IPS-20b (cell line): ENCODE data around the gene ZNF611.
A peak's percentile ranks its signal among the peaks of the same experiment; 100 is the strongest.
"Not testable (repeated sequence)": the region's sequence is repeated elsewhere in the genome, so short reads cannot be mapped to it uniquely, and the experiment has no call there.

Source experiments
- H3K27ac ChIP-seq: one replicate; pipeline ENCODE4 v1.5.1; 2013; ENCODE audit warnings: low read length
- H3K27me3 ChIP-seq: 2 replicates; pipeline ENCODE4 v1.6.1; 2013; ENCODE audit warnings: mild to moderate bottlenecking, low read length, inconsistent platforms; ENCODE audit not compliant: insufficient read depth
- H3K36me3 ChIP-seq: 2 replicates; pipeline ENCODE4 v1.6.1; 2013; ENCODE audit warnings: low read depth, mild to moderate bottlenecking, inconsistent platforms, low read length, moderate library complexity; ENCODE audit not compliant: insufficient read depth
- H3K4me1 ChIP-seq: 2 replicates; pipeline ENCODE4 v1.6.1; 2013; ENCODE audit warnings: mild to moderate bottlenecking, control low read depth, inconsistent platforms, low read length, moderate library complexity; ENCODE audit not compliant: insufficient read depth
- H3K4me3 ChIP-seq: 2 replicates; pipeline ENCODE4 v1.5.1; 2013; ENCODE audit warnings: mild to moderate bottlenecking, low read length, inconsistent platforms
- H3K9ac ChIP-seq: 2 replicates; pipeline ENCODE4 v1.6.1; 2013; ENCODE audit warnings: low read depth, mild to moderate bottlenecking, inconsistent platforms, low read length, moderate library complexity
- H3K9me3 ChIP-seq: 2 replicates; pipeline ENCODE4 v1.6.1; 2013; ENCODE audit warnings: mild to moderate bottlenecking, low read depth, low read length, inconsistent platforms; ENCODE audit not compliant: insufficient read depth

The ZNF611 gene

GRCh38 chr19:52691737-52692136 is 43.1 kb downstream of the ZNF611 start:
- Histone ChIP-seq H3K4me1 (0 out of 2 replicates have a peak, but pooled peaks cover 4% of the 10 kb centered on the region), H3K36me3 (no peaks in the 10 kb centered on the region), H3K9ac (no peak overlapping the region), H3K4me3 (no peak overlapping the region), H3K27me3 (peaks cover 30% of the 10 kb centered on the region), H3K27ac (no peak overlapping the region), H3K9me3 (no peaks in the 10 kb centered on the region)

- H3K4me3 ChIP-seq: peak overlapping the region; percentile 85
- 0 out of 2 replicates have a peak, but pooled peaks cover 4% of the 10 kb centered on the region for H3K4me1 ChIP-seq
- no peaks in the 10 kb centered on the region for H3K36me3 ChIP-seq
- no peaks in the 10 kb centered on the region for H3K9me3 ChIP-seq
- peaks cover 30% of the 10 kb centered on the region for H3K27me3 ChIP-seq
- peak overlapping the region; percentile 74; the same call in 1 of the 2 replicates for H3K9ac ChIP-seq
- no peak overlapping the region for H3K27ac ChIP-seq
Measured at GRCh38 chr19:52691215-52691610, 43.6 kb downstream of the ZNF611 start.

DNA sequence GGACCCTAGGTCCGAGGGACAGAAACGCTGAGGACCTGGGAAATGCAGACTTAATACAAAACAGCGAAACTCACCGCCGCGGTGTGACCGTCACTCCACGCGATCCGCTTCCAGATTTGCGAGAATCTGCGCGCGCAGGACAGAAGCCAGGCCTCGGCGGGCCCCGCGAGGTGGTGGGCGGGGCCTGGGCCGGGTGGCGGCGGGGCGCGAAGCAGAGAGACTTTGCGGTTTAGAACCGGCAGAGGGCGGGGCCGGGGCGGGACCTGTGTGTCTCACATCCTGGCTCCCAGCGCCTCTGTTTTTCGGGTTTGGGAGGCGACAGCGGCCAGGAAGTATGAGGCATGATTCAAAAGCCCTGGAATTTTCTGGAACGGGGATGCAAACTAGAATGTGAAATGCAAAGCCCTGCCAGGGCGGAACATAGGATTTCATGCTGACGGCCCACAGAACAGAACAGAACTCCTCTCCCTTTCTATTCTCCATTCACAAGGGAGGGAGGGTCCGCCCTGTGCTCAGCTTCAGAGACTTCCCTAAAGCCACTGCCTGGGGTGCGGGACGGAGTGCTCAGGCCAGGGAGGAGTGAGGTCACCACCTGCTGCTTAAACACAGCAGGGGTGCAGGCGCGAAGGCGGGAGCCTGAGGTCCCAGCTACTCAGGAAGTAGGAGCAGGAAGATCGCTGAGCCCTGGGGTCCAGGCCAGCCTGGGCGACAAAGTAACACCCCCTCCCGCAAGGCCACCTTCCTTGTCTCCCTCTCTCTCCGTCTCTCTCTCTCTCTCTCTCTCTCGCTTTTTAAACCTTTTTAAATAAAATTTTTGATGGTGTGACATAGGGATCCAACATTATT is 44.3 kb downstream of the ZNF611 start:
- Histone ChIP-seq H3K9ac (peak overlapping the region; percentile 74), H3K4me3 (peak overlapping the region; percentile 85), H3K9me3 (no peaks in the 10 kb centered on the region), H3K27me3 (peaks cover 30% of the 10 kb centered on the region), H3K27ac (no peak overlapping the region), H3K36me3 (no peaks in the 10 kb centered on the region), H3K4me1 (0 out of 2 replicates have a peak, but pooled peaks cover 4% of the 10 kb centered on the region)

DNA sequence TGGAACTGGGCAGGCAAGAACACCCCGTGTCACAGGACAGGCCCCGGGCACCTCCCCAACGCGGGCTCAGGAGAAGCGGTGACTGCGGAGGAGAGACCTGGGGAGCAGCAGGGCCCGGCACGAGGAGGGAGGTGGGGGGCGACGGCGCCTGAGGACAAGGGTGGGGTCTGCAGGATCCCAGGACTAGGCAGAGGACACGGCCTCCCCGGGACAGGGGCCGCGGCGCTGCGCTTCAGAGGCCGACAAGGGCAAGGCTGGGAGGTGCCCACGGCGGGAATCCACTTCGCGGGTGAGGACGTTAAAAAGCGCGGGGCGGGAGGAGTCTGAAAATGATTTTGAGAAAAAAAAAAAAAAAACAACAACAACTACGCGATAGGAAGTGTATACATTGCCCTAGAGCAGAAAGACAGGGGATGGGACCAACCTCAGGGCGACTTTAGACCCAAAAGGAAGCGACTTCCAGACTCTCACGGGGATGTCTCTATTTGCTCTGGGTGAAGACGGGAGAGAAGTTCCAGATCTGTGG is 44.9 kb downstream of the ZNF611 start:
- 0 out of 2 replicates have a peak, but pooled peaks cover 4% of the 10 kb centered on the region for H3K4me1 ChIP-seq
- peak overlapping the region; percentile 85 for H3K4me3 ChIP-seq
- H3K27me3 ChIP-seq: peaks cover 30% of the 10 kb centered on the region
- H3K9ac ChIP-seq: peak overlapping the region; percentile 69
- H3K27ac ChIP-seq: no peak overlapping the region
- H3K9me3 ChIP-seq: no peaks in the 10 kb centered on the region
- no peaks in the 10 kb centered on the region for H3K36me3 ChIP-seq

DNA sequence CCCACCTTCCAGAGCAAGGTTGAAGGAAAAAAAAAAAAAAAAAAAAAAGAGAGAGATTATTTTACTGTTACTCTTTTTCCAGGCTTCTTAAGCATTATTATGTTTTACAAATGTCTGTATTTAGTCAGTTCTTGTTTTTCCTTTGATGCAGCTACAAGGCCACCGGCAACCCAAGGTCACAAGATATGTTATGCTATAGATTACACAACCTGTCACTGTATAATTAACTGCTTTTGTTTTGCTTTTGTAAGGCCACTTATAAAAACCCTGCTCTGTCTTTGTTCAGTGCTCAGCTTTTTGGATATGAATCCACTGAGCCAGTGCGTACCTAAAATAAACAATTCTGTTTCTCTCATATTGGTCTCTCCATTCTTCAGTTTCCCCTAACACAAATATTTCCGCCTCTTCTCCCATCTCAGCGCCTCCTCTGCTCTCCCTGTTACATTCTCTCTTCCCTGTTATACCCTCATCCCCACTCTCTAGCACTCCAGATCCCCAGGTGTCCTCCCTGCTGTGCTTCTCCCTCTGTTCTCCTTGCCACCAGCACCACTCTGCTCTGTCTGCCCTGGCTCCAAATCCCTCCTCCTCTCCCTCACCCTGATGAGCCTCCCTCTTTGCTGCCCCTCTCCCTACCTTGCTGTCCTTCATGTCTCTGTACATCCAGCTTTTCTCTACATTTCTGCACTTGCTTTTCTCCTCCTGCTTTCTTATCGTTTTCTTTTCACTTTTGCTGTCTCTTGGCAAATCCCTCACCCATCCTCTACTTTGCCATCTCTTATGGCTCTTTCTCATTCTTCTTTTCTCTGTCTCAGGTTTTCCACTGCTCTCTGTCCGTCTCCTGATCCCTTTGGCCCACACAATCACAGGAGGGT is 45.7 kb downstream of the ZNF611 start:
- Histone ChIP-seq H3K4me3 (peak overlapping the region; percentile 85), H3K27me3 (peaks cover 30% of the 10 kb centered on the region), H3K9ac (peak overlapping the region; percentile 69; the same call in 1 of the 2 replicates)
- H3K4me1 ChIP-seq, H3K9me3 ChIP-seq, H3K36me3 ChIP-seq, H3K27ac ChIP-seq: not testable (repeated sequence)

DNA sequence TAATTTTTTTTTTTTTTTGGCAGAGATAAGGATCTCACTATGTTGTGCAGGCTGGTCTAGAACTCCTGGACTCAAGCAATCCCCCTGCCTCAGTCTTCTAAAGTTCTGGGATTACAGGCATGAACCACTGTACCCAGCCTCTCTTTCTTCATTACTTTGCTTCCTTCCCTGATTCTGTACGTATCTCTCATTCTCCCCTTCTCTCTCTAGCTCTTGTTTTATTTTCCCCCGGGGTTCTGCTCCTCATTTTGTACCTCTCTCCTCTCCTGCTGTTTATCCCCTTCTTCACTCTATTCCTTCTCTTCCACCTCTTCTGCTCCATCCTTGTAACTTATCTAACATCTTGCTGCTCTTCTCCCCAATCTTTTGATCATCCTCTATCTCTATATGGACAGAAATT is 46.5 kb downstream of the ZNF611 start:
- Histone ChIP-seq H3K27me3 (peaks cover 30% of the 10 kb centered on the region), H3K9ac (no peak overlapping the region), H3K4me3 (no peak overlapping the region)

GRCh38 chr19:52687684-52688083 is 47.2 kb downstream of the ZNF611 start:
- Histone ChIP-seq H3K27ac (no peak overlapping the region), H3K4me1 (0 out of 2 replicates have a peak, but pooled peaks cover 4% of the 10 kb centered on the region), H3K27me3 (peaks cover 29% of the 10 kb centered on the region), H3K36me3 (no peaks in the 10 kb centered on the region), H3K9me3 (no peaks in the 10 kb centered on the region), H3K9ac (no peak overlapping the region), H3K4me3 (no peak overlapping the region)

More for the DNA sequence above, 46.5 kb downstream of the ZNF611 start:
- 0 out of 2 replicates have a peak, but pooled peaks cover 4% of the 10 kb centered on the region for H3K4me1 ChIP-seq
- no peaks in the 10 kb centered on the region for H3K36me3 ChIP-seq
- H3K27ac ChIP-seq: no peak overlapping the region
- H3K9me3 ChIP-seq: no peaks in the 10 kb centered on the region

DNA sequence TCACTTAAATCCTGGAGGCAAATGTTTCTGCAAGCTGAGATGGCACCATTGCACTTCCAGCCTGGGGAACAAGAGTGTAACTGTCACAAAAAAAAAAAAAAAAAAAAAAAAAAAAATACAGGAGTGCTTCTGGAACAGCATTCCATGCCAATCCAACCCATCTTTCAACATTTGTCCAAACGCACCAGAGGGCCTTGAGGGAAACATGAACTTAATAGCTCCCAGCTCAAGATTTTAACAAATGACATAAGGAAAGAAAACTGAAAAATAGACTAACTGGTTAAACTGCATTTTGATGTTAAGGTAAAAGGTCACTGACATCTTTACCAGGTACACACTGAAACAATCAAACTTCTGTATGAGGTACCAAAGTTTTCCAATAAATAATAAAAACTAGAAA is 49.0 kb downstream of the ZNF611 start:
- H3K27ac ChIP-seq: no peak overlapping the region
- H3K36me3 ChIP-seq: no peaks in the 10 kb centered on the region
- no peak overlapping the region for H3K4me3 ChIP-seq
- H3K4me1 ChIP-seq: 0 out of 2 replicates have a peak, but pooled peaks cover under 1% of the 10 kb centered on the region
- peaks cover 14% of the 10 kb centered on the region; the same call in 1 of the 2 replicates for H3K27me3 ChIP-seq
- no peak overlapping the region for H3K9ac ChIP-seq
- H3K9me3 ChIP-seq: no peaks in the 10 kb centered on the region

GRCh38 chr19:52681216-52681615 is 53.6 kb downstream of the ZNF611 start:
- not testable (repeated sequence) for H3K9ac ChIP-seq, H3K36me3 ChIP-seq, H3K27ac ChIP-seq, H3K9me3 ChIP-seq, H3K4me1 ChIP-seq, H3K27me3 ChIP-seq, H3K4me3 ChIP-seq

GRCh38 chr19:52679598-52679997 is 55.2 kb downstream of the ZNF611 start:
- Histone ChIP-seq H3K27ac (no peak overlapping the region), H3K4me1 (no peaks in the 10 kb centered on the region), H3K4me3 (no peak overlapping the region), H3K9me3 (no peaks in the 10 kb centered on the region; the same call in none of the 2 replicates), H3K27me3 (no peaks in the 10 kb centered on the region), H3K9ac (no peak overlapping the region), H3K36me3 (no peaks in the 10 kb centered on the region; the same call in 1 of the 2 replicates)

- H3K27me3 ChIP-seq, H3K9ac ChIP-seq, H3K4me3 ChIP-seq, H3K9me3 ChIP-seq, H3K27ac ChIP-seq, H3K4me1 ChIP-seq, H3K36me3 ChIP-seq: not testable (repeated sequence)
Measured at GRCh38 chr19:52675239-52675638, 59.6 kb downstream of the ZNF611 start.
